Stimulated activated CD8-positive, alpha-beta memory T cell treated with anti-CD3 and anti-CD28 coated beads, Interleukin-7, amount 100 ng/mL, for 4 hours (primary cell): Measurements from ENCODE around the gene KRTAP5-5.
"Not testable (repeated sequence)": the region's sequence is repeated elsewhere in the genome, so short reads cannot be mapped to it uniquely, and the experiment has no call there.

Experiments
- DNase-seq, 2 donors: peaks; one replicate each; pipeline ENCODE4 v3.0.0-alpha.2; 2020; ENCODE audit warnings: low read depth in 2 of 2

Gene KRTAP5-5

DNA sequence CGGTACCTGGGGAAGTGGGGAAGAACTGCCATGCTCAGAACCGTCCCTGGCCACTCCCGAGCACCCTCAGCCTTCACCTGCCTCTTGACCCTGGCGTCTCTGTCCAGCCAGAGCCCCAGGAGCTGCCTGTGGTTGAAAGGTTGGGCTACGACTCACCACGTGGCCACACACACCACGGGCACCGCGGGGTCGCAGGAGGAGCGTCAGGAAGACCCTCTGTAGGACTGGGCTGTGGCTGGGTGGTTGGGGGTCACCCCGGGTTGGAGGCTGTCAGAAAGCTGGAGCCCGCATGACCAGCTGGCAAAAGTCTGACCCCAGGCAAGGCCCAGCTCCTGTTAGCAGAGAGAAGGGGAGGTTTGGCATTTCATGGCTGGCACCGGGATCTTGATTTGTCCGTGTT lies 11.5 kb downstream of the KRTAP5-5 start:
- DNase-seq = no peak

DNA sequence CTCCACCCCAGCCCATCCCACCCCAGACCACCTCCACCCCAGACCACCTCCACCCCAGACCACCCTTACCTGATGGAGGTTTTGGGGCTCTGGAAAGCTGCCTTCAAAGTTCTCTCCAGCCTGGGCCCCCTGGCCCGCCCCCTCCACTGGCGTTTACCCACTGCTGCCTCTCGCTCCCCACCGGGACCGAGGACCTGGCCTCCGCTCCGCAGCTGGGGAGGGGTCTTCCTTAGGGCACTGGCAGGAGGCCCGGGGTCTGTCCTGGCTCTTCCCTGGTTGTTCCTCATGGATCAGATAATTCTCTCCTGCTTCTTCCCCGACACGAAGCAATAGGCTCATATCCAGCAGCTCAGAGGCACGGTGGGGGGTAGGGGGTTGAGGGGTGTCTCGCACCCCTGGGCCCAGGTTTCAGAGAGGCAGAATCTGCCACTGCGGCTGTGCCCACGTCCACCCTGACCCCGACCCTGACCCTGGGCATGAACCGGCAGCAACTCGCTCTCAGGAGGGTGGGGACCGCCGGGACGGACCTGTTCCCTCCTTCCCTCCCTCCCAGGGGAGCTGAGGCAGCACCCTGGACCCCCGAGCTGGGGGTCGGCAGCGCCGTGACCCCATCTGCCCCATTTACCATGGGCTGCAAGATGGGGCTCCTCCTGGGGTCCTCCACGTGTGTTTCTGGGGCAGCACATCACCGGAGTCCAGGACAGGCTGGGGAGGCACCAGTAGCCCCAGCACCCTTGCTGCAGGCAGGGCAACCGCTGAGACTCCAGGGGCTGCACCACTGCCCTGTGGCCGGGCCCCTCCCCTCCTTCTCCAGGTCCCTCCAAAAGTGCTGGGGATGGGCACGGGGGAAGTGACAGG lies 12.9 kb downstream of the KRTAP5-5 start:
- no peak for DNase-seq

DNA sequence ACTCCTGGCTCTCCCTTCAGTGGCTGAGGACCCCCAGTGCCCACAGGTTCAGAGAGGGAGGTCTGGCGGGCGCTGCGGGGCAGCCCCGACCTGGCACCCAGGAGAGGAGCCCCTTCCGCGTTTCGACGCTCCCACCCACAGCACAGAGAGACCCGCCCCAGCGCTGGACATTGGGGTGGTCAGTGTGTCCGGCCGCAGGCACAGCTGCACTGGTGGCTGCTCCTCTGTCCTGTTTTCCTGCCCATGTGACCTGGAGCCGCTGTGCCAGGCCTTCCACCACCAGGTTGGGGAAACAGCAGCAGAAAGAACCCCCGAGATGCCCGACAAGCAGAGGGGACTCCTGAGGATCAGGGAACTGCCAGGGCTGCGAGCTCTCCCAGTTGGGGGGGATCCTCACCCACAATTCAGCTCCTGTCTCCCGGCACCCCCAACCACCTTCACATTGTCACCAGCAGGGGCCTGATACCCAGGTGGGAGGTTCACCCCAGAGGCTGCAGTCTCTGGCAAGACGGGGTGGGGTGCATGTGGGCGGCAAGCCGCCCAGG lies 13.6 kb downstream of the KRTAP5-5 start:
- no peak for DNase-seq

DNA sequence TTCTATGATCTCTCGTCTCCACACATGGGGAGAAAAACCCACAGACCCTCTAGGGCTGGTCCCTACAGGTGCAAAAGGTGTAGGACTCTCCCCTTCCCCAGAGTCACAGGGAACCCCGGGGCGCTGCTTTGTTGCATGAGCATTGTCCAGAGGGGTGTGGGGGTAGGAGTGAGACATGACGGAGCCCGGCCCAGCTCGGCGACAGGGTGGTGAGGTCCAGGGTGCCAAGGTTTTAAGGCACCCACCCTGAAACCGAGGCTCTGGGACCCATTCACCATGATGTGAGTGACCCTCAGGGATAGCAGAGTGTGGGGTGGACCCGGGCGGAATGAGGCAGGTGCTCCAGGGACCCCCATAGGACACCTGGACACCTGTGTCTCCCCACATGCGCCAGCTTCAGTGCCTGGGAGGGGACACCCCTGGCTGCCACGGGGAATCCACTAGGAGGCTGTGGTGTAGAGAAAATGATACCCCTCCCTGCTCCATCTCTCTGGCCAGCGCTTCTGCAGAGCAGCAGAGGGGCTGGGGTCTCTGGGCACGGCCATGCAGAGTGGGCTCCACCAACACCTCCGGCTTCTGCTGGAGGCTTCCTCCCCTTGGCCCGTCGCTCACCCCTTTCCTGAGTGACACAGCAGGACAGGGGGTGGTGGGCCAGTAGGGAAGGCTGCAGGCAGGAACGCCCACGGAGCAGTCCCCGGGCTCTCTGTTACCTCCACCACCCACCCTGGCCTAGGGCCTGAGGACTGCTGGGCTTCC lies 15.2 kb downstream of the KRTAP5-5 start:
- no peak for DNase-seq

DNA sequence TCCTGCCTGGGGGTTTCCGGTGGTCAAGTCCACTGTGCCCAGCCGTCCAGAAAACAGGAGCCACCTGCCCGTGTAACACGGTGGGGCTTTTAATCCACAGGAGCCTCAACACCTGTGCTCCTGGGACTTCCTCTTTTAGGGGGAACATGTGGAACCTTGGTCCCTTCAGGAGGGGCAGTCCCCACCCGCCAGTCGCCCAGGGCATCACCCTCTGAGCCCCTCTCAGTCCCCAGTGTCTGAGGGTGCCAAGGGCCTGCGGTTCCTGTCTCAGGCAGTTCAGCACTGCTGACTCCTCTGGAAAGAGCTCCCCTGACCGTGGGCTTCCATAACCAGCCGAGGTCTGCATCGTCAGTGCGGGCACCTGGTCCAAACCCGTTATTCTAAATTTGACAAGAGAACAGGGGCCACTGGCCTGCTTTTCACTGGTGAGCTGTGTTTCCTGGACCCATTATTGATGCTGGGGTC lies 15.8 kb downstream of the KRTAP5-5 start:
- DNase-seq = no peak

DNA sequence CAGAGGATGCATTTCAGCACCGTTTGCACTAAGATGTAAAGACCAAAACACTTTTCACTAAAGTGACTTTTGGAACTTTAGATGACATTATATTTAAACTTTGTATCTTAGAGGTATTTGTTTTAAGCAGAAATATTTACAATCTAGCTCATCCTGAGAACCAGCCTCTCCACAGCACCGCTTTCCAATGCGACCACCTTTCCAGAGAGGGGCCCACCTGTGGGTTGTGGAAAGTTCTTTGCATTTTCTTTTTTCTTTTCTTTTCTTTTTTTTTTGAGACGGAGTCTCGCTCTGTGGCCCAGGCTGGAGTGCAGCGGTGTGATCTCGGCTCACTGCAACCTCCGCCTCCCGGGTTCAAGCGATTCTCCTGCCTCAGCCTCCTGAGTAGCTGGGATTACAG lies 17.0 kb downstream of the KRTAP5-5 start:
- DNase-seq = not testable (repeated sequence)

DNA sequence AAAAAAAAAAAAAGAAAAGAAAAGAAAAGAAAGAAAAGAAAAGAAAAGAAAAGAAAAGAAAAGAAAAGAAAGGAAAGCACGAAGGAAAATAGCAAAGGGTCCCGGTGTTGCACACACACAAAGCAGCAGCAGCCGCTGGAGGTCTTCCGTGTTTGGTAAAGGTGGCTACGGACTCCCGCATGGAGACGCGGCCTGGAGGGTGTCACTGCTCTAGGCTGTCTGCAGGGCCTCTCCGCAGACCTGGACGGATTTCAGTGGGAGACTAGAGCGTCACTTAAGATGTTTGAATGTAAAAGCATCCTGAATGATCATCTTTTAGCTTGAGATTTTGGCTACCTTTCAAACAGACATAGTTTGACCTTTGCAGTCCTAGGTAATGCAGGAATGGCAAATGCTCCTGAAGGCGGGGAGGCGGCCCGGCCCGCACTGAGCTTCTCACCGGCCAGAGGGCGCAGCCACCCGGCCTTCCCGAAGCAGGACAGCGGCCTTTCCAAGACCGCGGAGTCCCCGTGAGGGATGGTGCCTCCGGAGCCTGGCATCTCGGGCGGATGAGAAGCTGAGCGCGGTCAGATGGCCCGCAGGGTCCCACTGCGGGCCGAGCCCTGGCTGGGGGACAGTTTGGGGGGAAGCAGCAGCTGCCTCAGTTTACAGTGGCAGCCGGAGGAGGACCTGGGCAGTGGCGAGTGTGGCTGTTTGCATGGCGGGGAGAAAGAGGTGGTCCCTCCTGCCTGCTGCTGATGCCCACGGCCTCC lies 18.5 kb downstream of the KRTAP5-5 start:
- no peak for DNase-seq

DNA sequence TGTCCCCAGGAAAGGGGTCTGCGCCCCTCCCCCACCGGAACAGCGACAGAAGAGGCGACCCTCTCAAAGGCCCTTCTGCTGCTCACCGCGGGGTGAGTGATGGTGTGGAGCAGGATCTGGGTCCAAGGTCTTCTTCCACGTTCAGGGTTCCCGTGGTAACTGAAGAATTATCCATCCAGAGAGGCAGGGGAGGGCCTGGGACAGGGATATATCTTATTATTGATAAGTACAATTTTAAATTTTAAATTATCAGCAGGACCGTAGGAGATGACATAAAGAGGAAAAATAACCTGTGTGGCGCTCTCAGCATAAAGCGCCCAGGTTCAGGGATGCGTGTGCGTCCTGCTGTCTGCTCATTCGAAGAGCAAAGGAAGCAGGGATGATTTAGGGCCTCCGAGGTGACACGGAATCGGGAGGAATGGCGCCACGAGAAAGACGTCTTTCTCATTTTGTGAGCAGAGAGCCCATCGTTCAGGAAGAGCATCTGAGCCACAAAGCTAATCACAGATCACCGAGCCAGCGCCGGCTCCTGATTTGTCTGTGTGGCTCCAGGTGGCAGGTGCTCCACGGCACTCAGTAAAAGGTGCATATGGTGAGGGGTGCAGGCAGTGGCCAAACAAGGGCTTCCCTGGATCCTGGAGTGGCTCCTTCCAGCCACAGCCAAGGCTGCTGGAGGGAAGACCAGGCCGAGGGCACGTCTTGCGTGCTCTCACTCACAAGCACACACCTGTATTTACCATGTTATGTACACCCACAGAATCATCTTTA lies 19.3 kb downstream of the KRTAP5-5 start:
- no peak for DNase-seq

DNA sequence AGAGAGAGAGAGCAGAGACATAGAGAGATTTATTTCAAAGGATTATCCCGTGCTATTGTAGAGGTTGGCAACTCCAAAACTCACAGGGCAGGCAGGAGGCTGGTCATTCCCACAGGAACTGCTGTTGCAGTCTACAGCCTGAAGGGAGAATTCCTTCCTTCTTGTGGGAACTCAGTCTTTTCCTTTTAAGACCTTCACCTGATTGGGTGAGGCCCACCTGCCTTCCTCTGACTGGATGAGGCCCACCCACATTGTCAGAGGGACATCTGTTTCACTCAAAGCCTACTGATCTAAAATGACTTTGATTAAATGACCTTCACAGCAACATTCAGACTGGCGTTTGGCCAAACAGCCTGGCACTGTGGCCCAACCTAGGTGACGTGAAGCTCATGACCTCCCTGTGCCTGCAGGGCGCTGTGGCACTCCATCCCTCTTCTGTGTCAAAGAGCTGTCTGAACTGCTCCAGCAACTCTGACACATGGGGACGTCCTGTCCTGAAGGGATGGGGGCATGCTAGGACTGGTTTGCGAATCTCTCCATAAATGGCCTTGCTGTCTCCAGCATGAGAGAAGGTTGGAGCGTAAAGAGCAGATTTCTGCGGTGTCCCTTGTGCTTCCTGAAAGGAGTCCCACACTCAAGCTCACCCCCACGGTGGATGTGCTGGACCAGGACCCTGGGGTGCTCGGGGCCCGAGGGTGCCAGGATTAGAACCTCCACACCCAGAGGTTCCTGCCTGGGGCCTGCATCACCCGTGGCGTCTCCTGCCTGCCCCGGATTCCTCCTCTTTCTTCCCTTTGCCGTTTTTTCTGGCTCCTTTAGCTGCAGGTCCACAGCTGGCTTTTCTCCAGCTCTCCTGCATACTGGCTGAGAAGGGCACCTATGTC lies 20.7 kb downstream of the KRTAP5-5 start:
- no peak for DNase-seq

DNA sequence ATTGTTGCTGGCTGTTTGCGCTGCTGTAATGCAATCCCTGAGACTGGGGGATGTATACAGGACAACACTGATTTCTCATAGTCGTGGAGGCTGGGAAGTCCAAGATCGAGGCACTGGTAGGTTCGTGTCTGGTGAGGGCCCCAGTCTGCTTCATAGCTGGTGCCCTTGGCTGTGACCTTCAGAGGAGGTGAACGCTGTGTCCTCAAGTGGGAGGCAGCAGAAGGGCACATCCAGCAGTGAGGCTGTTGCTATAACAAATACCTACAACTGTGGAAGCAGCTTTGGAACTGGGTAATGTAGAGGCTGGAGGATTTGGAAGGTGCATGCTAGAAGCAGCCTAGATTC lies 21.3 kb downstream of the KRTAP5-5 start:
- DNase-seq = no peak

DNA sequence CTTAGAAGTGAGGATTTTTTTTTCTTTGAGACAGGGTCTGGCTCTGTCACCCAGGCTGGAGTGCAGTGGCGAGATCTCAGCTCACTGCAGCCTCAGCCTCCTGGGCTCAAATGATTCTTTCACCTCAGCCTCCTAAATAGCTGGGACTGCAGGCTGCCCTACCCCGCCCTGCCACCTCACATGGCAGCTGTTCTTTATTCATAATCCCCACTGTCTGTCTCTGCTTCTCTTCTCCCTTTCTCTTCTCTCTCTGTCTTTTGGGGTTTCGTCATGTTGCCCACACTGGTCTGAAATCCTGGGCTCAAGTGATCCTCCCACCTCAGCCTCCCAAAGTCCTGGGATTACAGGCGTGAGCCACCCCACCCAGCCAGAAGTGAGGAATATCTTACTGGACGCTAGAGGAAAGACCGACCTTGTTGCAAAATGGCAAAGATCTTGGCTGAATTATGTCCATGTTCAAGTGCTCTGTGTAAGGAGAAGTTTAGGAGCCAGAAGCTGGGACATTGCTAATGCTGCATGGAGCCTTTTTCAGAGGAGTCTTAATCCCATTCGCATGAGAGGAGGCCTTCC lies 21.9 kb downstream of the KRTAP5-5 start:
- no peak for DNase-seq

DNA sequence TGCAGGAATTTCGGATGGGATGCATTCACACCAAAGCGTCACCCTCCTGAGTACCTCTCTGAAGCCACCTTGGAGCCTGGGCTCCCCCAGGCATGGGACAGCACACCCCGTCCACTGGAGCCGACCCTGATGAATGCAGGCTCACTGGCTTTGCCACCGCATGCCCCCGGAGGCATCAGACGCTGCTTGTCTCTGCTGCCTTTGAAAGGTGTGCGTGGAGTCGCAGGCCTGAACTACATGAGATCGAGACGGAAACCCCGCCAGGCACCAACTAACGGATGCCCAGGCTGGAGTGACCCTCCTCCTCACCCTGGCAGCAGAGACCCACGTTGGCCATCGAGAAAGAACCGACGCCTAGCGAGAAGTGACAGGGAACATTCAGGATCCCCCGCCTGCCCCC lies 22.5 kb downstream of the KRTAP5-5 start:
- DNase-seq = no peak

DNA sequence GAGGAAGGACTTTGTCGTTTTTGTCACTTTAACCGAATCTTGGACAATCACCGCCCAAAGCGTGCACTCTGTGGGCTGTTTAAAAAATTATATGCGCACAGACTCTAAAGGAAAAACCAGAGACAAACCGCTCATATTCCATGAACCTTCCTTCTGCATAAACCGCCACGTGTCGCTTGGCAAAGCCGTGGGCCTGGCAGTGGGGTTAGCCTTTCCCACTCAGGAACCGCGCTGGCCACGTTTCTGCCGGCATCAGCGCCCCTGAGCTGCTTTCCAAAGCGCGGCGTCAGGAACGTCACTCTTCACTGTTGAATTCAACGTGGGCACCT lies 22.8 kb downstream of the KRTAP5-5 start:
- no peak for DNase-seq

DNA sequence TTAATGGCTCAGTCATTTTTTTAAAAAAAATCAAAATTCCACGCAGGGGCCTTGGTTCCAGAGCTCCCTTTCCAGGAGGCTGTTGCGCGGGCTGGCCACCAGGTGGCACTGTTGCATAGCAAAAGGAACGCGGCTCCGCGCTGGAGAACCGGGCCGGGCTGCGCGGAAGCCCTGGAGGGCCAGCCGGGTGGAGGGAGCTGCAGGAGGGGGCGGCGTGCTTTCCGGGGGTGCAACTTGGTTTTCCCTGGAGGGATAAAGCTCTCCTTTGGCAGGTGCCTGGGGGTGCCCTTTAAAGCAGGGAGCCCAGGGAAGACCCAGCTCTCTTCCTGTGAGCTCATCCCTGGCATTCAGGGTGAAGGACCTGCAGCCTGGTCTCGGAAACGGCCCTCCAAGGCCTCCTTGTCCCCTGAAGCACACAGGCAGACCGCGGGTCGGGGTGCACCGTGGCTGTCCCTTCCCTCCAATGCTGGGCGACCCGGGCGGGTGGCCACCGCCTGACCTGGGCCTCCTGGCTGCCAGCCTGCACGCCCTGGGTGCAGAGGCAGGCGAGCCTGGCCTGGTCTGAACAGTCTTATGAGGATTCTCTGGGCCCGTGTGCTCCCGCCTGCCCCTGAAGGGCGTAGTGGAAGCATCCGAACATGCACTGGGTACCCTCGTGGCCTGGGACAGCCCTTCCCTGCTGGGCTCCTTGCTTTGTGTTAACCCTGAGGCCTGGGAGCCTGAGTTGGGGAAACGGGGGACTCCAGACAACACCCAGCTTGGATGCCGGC lies 23.4 kb downstream of the KRTAP5-5 start:
- DNase-seq = peak; percentile 50 to 51

DNA sequence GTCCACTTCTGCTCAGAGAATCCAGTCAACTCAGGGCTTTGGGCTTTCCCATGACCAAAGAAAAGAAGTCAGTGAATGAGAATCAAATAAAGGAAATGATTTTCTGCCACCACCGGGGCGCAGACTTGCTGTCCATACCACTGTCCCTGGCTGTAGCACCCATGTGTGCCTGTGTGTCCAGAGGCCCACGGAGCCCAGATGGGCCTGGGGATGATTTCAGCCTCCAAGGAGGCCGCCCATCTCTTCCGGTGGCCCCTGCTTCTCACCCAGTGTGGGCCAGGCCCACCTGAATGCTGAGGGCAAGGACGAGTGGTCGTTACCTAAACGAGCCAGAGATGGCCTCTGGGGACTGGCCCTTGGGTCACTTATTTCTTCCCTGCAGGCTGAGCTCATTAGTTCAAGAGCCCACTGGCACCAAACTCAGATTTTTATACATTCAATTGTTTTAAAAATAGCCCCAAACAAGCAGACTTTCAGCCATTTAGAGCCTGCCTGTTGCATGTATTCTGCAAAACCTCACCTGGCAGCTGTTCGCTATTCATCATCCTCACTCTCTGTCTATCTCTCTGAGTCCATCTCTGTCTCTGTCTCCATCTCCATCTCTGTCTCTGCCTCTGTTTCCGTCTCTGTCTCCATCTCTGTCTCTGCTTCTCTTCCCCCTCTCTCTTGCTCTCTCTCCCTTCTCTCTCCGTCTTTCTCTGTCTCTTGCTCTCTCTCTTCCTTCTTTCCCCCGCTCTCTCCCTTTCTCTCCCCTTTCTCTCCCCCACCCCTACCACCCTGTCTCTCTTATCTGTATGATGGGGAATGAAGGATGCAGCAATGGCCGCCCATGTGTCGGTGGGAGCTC lies 24.2 kb downstream of the KRTAP5-5 start:
- no peak for DNase-seq

DNA sequence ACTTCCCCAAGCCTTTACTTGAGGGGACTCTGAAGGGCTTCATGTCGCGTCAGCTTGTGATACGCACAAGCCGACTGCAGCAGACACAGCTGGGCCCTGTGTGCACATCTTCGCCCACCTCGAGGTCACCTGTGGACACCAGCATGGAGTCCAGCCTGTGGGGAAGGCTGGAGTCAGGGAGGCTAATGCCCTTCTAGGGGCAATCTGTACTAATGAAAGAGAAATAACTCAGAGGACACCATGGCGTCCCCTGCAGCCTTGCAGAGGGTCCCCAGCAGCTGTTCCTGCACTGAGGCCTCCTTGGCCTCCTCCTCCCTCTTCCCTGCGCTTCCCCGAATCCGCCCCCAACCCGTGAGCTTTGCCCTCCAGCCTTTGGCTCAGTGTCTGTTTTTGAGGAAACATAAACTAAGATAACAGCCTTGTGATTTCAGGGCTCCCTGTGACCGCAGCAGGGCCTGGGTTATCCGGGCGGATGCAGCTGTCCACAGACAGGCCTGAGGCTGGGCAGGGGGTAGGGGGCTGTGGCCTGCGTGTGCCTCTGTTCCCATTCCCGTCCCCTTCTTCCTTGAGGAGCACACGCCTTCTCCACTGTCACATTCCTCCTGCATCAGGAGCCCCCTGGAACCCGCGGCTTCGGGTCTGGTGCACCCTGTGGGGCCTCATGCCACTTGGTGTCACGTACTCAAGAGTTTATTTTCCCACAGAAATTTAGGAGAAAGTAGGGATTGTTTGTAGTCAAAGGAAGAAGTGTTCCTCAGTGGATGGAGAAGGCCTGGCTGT lies 25.0 kb downstream of the KRTAP5-5 start:
- no peak for DNase-seq

DNA sequence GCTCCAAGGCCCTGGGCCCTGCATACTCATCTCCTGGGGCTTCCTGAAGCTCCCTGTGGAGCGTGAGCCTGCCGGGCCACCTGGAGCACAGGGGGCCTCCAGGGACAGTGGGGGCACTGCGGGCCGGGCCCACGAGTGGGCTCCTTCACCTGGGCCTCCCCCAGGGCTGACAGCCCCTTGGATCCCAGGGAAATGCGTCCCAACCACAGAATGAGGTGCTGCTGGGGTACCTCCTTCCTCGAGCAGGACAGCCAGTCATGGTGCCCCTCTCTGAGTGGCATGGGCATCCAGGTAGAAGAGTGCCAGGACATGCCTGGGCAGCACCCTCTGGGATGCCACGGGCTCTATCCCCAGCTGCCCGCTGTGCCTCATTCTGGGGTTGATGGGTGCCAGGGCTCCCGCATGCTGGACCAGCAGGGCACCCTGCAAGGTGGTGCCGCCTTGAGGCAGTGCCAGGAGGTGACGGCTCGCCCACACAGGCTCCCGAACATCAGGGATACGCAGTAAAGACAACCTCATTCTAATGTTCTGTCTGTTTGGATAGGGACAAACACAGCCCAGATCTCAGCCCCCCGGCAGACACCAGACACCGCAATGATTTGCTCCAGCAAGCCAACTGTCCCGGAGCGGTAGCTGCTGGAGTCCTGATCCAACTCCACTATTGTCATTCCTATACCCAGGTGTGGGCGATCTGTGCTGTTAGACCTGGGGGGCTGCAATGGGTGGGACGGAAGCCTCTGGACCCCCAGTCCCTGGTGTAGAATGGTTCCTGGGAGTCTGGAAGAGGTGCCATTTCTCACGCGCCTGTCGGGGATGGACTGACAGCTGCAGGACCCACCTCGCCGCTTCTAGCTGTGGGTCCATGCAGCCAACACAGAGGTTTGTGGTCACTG lies 25.8 kb downstream of the KRTAP5-5 start:
- DNase-seq = no peak
